ENCODE results near the gene SKI. TPM values are rescaled to one million over a fixed set of nuclear protein-coding genes. Genes with fewer than 3 reads are reported as not detected.
"Not testable (repeated sequence)": the region's sequence is repeated elsewhere in the genome, so short reads cannot be mapped to it uniquely, and the experiment has no call there.

Gene SKI
- total RNA-seq, 1 donor from 2014 or later = 55.7 TPM

- no peak overlapping the region for H3K4me3 Mint-ChIP-seq
- no peaks in the 10 kb centered on the region for H3K9me3 Mint-ChIP-seq
- H3K27ac Mint-ChIP-seq = no peak overlapping the region
- H3K4me1 Mint-ChIP-seq (ENCODE audit: unreplicated experiment) = peaks cover 49% of the 10 kb centered on the region
- no peaks in the 10 kb centered on the region for H3K27me3 Mint-ChIP-seq
- DNase-seq (ENCODE audit: extremely low spot score, unreplicated experiment) = no peak
- peaks cover 12% of the 10 kb centered on the region for H3K36me3 Mint-ChIP-seq
- no peak for TF ChIP-seq CTCF (conservative IDR thresholded peaks at IDR 0.05)
Observed at GRCh38 chr1:2239013-2239370, 10.9 kb downstream of the SKI start.

GRCh38 chr1:2239384-2239985 lies 11.4 kb downstream of the SKI start:
- Mint-ChIP-seq H3K9me3 (no peaks in the 10 kb centered on the region), H3K4me1 (ENCODE audit: unreplicated experiment) (peaks cover 45% of the 10 kb centered on the region), H3K27me3 (no peaks in the 10 kb centered on the region), H3K4me3 (peak overlapping the region; percentile 35), H3K36me3 (peaks cover 12% of the 10 kb centered on the region), H3K27ac (peak overlapping the region; percentile 83)
- DNase-seq (ENCODE audit: extremely low spot score, unreplicated experiment) = no peak
- TF ChIP-seq CTCF (conservative IDR thresholded peaks at IDR 0.05) = no peak

GRCh38 chr1:2240270-2241156 lies 12.4 kb downstream of the SKI start:
- Mint-ChIP-seq H3K4me1 (ENCODE audit: unreplicated experiment) (peaks cover 46% of the 10 kb centered on the region), H3K9me3 (no peaks in the 10 kb centered on the region), H3K27ac (peak overlapping the region; percentile 83), H3K36me3 (peaks cover 12% of the 10 kb centered on the region), H3K4me3 (peak overlapping the region; percentile 63), H3K27me3 (no peaks in the 10 kb centered on the region)
- no peak for TF ChIP-seq CTCF (conservative IDR thresholded peaks at IDR 0.05)
- no peak for DNase-seq (ENCODE audit: extremely low spot score, unreplicated experiment)

- H3K27ac Mint-ChIP-seq = peak overlapping the region; percentile 44
- DNase-seq (ENCODE audit: extremely low spot score, unreplicated experiment) = no peak
- no peak for TF ChIP-seq CTCF (conservative IDR thresholded peaks at IDR 0.05)
- H3K4me1 Mint-ChIP-seq (ENCODE audit: unreplicated experiment) = peaks cover 49% of the 10 kb centered on the region
- no peak overlapping the region for H3K4me3 Mint-ChIP-seq
- H3K9me3 Mint-ChIP-seq = no peaks in the 10 kb centered on the region
- peaks cover 12% of the 10 kb centered on the region for H3K36me3 Mint-ChIP-seq
- no peaks in the 10 kb centered on the region for H3K27me3 Mint-ChIP-seq
Observed at GRCh38 chr1:2241820-2242219, 13.7 kb downstream of the SKI start.

GRCh38 chr1:2242814-2243725 lies 15.0 kb downstream of the SKI start:
- H3K4me1 Mint-ChIP-seq (ENCODE audit: unreplicated experiment) = peaks cover 48% of the 10 kb centered on the region
- no peak overlapping the region for H3K27ac Mint-ChIP-seq
- H3K36me3 Mint-ChIP-seq = peaks cover 12% of the 10 kb centered on the region
- TF ChIP-seq CTCF (conservative IDR thresholded peaks at IDR 0.05) = no peak
- no peak overlapping the region for H3K4me3 Mint-ChIP-seq
- no peak for DNase-seq (ENCODE audit: extremely low spot score, unreplicated experiment)
- no peaks in the 10 kb centered on the region for H3K9me3 Mint-ChIP-seq
- H3K27me3 Mint-ChIP-seq = no peaks in the 10 kb centered on the region

GRCh38 chr1:2247045-2247394 lies 18.9 kb downstream of the SKI start:
- not testable (repeated sequence) for H3K9me3 Mint-ChIP-seq; DNase-seq (ENCODE audit: extremely low spot score, unreplicated experiment); H3K27ac Mint-ChIP-seq; H3K36me3 Mint-ChIP-seq; H3K4me3 Mint-ChIP-seq; H3K27me3 Mint-ChIP-seq
- peaks cover 47% of the 10 kb centered on the region for H3K4me1 Mint-ChIP-seq (ENCODE audit: unreplicated experiment)
